HepG2 (cell line): ENCODE data around the gene NME4. TPM values are rescaled to one million over a fixed set of nuclear protein-coding genes. Genes with fewer than 3 reads are reported as not detected.
A peak's percentile ranks its signal among the peaks of the same experiment; 100 is the strongest.

ENCODE experiments used
- ARID4A ChIP-seq: sonication (generic); formaldehyde crosslinking; IDR thresholded peaks from 2 replicates; pipeline ENCODE4 v1.5.0; 2020; ENCODE audit warnings: mild to moderate bottlenecking, missing genetic modification reagents, borderline replicate concordance
- DR1 ChIP-seq: sonication (generic); formaldehyde crosslinking; IDR thresholded peaks from 2 replicates; pipeline ENCODE4 v1.8.0; 2021; ENCODE audit warnings: mild to moderate bottlenecking, missing genetic modification reagents, inconsistent platforms
- HNF1A ChIP-seq, 2 experiments: sonication (generic) in 1 of 2; formaldehyde crosslinking in 1 of 2; IDR thresholded peaks; 2 replicates each; pipeline versions ENCODE4 v1.4.0 to v1.6.1; 2016 to 2020; ENCODE audit warnings: borderline replicate concordance in 1 of 2, low read depth in 1 of 2, mild to moderate bottlenecking in 1 of 2, missing genetic modification reagents in 1 of 2
- KDM2A ChIP-seq: sonication (generic); formaldehyde crosslinking; IDR thresholded peaks from 2 replicates; pipeline ENCODE4 v1.4.0; 2020; ENCODE audit warnings: low read depth, missing genetic modification reagents, borderline replicate concordance
- NR2C2 ChIP-seq: sonication (generic); formaldehyde crosslinking; IDR thresholded peaks from 2 replicates; pipeline ENCODE4 v1.4.0; 2020; ENCODE audit warnings: missing genetic modification reagents, mild to moderate bottlenecking, moderate library complexity, borderline replicate concordance
- PHF5A ChIP-seq: IDR thresholded peaks from one replicate; pipeline ENCODE4 v1.6.1; 2018; ENCODE audit warnings: low read depth, missing genetic modification reagents; ENCODE audit not compliant: unreplicated experiment
- TARDBP ChIP-seq: sonication (generic); formaldehyde crosslinking; IDR thresholded peaks from 2 replicates; pipeline ENCODE4 v1.8.0; 2022; ENCODE audit warnings: mild to moderate bottlenecking, missing genetic modification reagents
- TRAFD1 ChIP-seq: sonication (generic); formaldehyde crosslinking; IDR thresholded peaks from 2 replicates; pipeline ENCODE4 v1.5.1; 2020; ENCODE audit warnings: missing genetic modification reagents, mild to moderate bottlenecking, borderline replicate concordance
- ZMAT5 ChIP-seq: sonication (generic); formaldehyde crosslinking; IDR thresholded peaks from 2 replicates; pipeline ENCODE4 v1.5.0; 2020; ENCODE audit warnings: mild to moderate bottlenecking, low read depth, missing genetic modification reagents, borderline replicate concordance
- ZNF3 ChIP-seq: IDR thresholded peaks from 2 replicates; pipeline ENCODE4 v1.7.0; 2017; ENCODE audit warnings: inconsistent platforms
- ZNF33A ChIP-seq: sonication (generic); formaldehyde crosslinking; IDR thresholded peaks from 2 replicates; pipeline ENCODE4 v1.5.1; 2020; ENCODE audit warnings: missing genetic modification reagents, mild to moderate bottlenecking, moderate library complexity, borderline replicate concordance
- ZNF598 ChIP-seq: sonication (generic); formaldehyde crosslinking; IDR thresholded peaks from 2 replicates; pipeline ENCODE4 v1.5.1; 2020; ENCODE audit warnings: mild to moderate bottlenecking, missing genetic modification reagents, borderline replicate concordance
- ZNF790 ChIP-seq: sonication (generic); formaldehyde crosslinking; IDR thresholded peaks from 2 replicates; pipeline ENCODE4 v1.8.0; 2022; ENCODE audit warnings: missing genetic modification reagents, mild to moderate bottlenecking, borderline replicate concordance
- polyA plus RNA-seq, 8 experiments: library from polyadenylated mRNA; depleted of rRNA in 3 of 8; stranded (reverse) in 7 of 8; unstranded in 1 of 8; fragments of >200 nt; fragmentation: Illumina TruSeq in 4 of 8; extraction: Trizol in 4 of 8; gene quantifications; 2 replicates each; pipeline versions ENCODE4 v1.2.1 to v1.2.3, GENCODE V29; 2011 to 2016; ENCODE audit warnings: low read depth in 4 of 8, missing spikeins in 1 of 8, mixed read lengths in 1 of 8; ENCODE audit not compliant: insufficient read depth in 1 of 8
- total RNA-seq, 5 experiments: library from RNA; depleted of rRNA; stranded (reverse); fragments of >200 nt; fragmentation: Illumina TruSeq; extraction: Trizol; gene quantifications; 2 replicates each; pipeline ENCODE4 v1.2.3, GENCODE V29; 2016; ENCODE audit warnings: low read depth in 1 of 5

Gene NME4
- total and polyA plus RNA-seq, 2 of the 13 experiments (the other 11 are each of a cell fraction or from before 2014, with no cell fraction given) = 121 to 263 TPM

GRCh38 chr16:397736-398332, 835 bp downstream of the NME4 start (continued):
- TF ChIP-seq ZMAT5 (no peak), TRAFD1 (CRISPR knock-in tag) (no peak), ZNF790 (CRISPR knock-in tag) (no peak), HNF1A (IDR thresholded peaks at IDR 0.05; ENCODE audit: low read depth) (no peak), HNF1A (CRISPR knock-in tag; IDR thresholded peaks at IDR 0.05; ENCODE audit: borderline replicate concordance) (no peak), DR1 (CRISPR knock-in tag) (no peak), ZNF33A (CRISPR knock-in tag) (no peak), ARID4A (CRISPR knock-in tag) (peak; percentile 58; the same call in 1 of the 2 replicates), PHF5A (CRISPR knock-in tag) (no peak), ZNF598 (CRISPR knock-in tag) (no peak), TARDBP (CRISPR knock-in tag) (no peak), ZNF3 (CRISPR knock-in tag) (no peak), NR2C2 (CRISPR knock-in tag) (no peak), KDM2A (CRISPR knock-in tag) (0 out of 2 replicates have a peak, but pooled peaks have one; percentile 18)
